ENCODE results near the gene HERC2. TPM values are rescaled to one million over a fixed set of nuclear protein-coding genes. Genes with fewer than 3 reads are reported as not detected.
"Not testable (repeated sequence)": the region's sequence is repeated elsewhere in the genome, so short reads cannot be mapped to it uniquely, and the experiment has no call there.

The HERC2 gene
- total RNA-seq, 1 experiment from 2014 or later: 33.1 TPM

DNA sequence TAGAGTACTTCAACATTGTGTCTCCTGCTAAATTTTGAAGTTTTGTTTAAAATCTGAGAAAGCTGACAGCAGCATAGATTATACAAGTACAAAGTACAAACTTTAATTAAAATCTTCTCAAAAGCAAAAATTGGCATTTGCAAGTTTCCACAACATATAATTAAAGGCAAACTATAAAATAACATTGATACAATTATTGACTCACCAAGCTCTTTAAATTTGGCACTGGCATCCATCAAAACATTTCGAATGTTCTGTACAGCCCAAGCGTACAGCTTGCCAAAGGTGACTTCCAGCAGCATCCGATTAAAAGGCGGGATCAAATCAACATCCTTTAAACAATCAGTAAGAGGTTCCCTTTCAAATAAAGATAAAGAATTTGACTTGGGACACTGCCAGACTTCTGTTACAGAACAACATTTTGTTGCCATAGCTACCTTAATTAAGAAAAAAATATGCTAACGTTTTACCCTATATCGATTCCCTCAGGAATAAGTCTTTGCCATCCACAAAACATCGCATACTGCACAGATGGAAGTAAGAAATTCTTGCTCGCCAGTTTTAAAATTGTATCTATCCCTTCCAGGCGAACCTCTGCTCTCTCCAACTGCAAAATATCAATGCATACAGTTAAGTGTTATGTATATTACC is 92.9 kb downstream of the HERC2 start:
- DNase-seq (ENCODE audit: low read depth): not testable (repeated sequence)

DNA sequence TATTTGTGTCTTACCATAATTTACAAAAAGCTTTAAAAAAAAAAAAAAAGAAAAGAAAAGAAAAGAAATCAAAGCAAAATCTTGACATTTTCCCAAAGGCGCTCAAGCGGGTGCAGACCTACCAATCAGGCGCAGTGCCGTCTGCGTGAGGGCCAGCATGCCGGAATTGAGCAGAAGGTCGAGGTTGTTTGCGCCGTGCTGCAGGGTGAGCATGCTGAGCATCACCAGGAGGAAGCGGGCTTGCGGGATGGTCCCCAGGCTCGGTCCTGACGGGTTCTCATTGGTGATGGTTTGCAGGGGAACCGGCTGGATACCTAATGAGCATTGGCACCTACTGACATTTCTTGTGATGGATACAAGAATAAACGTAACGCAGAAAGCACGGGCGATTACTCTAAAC is 93.9 kb downstream of the HERC2 start:
- no peak for DNase-seq (ENCODE audit: low read depth)

DNA sequence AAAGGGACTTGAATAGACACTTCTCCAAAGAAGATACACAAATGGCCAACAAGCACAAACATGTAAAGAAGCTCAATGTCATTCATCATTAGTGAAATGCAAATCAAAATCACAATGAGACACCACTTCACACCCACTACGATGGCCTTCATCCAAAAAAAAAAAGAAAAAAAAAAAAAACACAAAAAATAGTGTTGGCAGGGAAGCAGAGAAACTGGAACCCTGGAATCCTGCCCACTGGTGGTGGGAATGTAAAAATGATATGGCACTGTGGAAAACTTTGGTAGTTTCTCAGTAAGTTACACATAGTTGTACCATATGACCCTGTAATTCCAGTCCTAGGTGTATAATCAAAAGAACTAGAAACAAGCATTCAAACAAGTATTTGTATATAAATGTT is 94.7 kb downstream of the HERC2 start:
- DNase-seq (ENCODE audit: low read depth): not testable (repeated sequence)

DNA sequence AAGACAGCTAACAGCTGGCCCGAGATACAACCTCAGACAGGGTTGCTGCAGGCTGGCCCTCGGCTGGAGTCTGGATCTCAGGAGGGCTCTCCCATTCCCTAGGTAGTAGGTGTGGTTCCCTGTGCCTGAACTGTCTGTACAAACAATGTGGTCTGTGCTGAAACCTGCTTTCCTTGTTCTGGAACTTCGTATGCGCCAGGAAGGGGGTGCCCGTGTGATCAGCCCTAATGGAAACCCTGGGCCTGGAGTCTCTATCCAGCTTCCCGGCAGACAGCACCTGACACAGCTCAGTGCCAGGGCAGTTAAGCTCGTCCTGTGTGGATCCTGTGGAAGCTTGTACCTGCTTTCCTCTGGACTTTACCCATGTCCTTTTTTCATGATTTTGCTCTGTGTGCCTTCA is 99.4 kb downstream of the HERC2 start:
- not testable (repeated sequence) for DNase-seq (ENCODE audit: low read depth)

DNA sequence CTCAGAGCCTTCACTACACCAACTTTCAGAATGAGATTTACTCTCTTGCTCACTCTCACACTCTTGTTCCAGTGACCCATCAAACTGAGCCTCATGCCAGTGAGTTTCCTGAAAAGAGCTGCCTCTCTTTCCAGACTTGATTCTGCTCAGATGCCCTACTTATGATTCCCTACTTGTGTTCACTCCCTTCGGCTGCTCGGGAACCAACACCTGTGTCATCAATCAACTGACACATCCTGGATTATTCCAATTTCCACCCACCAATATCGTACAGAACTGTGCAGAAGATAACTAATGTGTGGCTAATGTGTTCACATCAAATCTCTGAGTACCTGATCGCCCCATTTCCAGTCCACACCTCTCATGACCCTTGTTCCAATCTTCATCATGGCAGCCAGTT is 100.3 kb downstream of the HERC2 start:
- not testable (repeated sequence) for DNase-seq (ENCODE audit: low read depth)

DNA sequence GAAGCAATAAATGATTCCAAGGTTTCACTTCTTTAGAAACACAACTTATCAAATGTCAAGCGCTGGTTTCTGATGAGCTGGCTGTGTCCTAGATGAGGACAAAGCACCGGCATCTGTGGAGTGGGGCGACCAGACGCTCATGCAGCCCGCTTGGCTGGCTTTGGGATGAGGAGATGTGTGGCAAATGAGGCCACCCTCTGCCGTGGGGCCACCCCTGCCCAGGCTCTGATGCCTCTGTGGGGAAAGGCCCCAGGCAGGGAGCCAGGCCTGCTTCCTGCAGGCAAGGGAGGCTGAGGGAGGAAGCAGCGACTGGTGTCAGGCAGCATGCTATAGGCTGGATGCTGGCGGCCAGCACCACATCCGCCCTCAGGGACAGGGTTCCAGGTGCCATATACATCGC is 102.9 kb downstream of the HERC2 start:
- DNase-seq (ENCODE audit: low read depth): no peak

DNA sequence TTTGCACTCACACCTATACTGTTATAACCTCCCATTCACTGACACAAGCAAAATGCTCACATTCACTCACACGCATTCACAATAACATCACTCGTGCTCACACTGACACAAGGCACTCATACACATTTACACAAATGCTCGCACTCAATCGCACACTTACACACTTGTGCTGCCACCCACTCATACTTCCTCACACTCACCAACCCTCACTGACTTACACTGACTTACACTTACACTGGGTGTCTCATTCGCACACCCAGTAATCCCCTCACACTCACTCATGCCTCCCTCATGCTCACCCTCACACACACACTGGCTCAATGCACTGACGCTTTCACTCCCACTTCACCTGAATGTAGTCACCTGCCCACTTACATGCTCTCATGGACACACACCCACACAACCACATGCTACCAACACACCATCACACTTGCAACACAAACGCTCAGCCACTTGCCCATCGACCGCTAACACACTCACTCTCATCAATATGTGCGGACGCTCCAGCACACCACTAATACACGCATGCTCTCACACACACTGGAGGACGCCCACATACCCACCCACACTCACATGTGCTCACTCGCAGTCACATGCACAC is 104.9 kb downstream of the HERC2 start:
- DNase-seq (ENCODE audit: low read depth): not testable (repeated sequence)

DNA sequence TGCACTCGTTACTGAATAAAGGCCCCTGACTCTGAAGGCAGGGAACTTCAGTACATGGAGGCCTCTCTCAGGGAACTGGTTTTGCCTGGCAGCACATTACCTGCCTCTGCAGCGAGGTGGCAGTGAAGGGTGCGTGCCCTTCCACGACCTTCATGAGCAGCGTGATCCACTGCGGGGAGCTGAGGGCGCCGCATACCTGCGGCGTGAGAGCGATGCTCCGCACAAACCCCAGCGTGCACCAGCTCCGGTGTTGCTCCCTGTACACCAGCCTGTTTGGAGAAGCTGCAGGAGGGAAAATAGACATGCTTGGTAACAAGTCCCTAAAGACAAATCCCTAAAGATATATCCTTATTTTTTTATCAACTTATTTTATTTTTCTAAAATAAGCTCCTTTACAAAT is 106.5 kb downstream of the HERC2 start:
- DNase-seq (ENCODE audit: low read depth): not testable (repeated sequence)

DNA sequence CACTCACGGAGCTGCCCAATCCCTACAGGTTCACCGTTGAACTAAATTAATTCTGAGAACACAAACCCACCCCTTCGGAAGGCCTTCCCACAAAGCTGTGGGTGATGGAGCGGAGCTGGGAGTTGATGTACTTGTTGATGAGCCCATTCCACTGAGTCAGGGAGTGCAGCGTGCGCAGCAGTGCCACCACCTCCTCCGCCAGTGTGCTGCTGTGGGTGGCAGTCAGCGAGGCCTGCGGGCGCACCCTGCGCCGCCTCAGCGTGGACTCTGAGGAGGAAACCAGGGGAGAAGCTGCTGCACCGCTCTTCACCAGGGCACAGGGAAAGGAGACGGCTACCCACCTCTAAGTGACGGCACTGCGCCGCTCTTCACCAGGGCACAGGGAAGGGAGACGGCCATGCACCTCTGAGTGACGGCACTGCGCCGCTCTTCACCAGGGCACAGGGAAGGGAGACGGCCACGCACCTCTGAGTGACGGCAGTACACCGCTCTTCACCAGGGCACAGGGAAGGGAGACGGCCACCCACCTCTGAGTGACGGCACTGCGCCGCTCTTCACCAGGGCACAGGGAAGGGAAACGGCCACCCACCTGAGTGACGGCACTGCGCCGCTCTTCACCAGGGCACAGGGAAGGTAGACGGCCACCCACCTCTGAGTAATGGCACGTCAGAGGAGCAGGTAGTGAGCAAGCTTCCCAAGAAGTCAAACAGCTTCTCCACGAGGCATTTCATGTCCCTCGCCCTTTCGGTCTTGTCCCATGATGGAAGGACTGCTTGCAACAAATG is 107.8 kb downstream of the HERC2 start:
- not testable (repeated sequence) for DNase-seq (ENCODE audit: low read depth)

DNA sequence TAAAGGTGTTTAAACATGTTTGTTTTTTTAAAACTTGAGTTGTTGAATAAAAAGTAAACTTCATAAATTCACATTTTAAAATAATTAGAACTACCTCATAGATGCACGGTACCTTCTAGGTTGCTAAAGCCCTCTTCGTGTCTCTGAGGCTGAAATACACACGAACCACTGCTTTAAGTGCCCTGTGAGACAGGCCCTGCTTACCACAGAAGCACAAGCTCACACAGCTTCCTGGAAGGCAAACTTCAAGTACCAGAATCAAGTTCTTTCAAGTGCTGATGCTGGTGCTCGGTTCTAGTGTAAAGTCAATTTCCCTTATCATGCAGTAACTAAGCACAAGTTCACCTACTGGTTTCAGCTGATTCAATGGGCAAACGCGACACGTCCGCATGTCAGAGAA is 108.6 kb downstream of the HERC2 start:
- not testable (repeated sequence) for DNase-seq (ENCODE audit: low read depth)

DNA sequence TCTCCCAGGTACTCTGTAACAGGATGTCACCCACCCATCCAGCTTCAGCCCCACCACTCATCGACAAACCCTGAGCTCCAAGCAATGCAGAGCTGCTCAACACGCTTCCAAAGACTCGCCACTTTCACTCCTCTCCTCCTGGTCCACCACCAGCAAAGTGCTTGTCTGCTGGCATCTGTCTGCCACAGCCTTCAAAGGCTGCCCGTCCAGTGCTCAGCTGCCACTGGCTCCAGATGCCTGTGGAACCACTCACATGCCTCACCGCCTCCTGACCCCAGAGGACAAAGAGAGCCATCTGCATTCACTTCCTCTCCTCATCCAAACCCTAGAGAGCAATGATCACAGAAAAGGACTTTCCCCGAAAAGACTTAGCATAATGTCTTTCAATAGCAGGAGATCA is 113.4 kb downstream of the HERC2 start:
- DNase-seq (ENCODE audit: low read depth): no peak

DNA sequence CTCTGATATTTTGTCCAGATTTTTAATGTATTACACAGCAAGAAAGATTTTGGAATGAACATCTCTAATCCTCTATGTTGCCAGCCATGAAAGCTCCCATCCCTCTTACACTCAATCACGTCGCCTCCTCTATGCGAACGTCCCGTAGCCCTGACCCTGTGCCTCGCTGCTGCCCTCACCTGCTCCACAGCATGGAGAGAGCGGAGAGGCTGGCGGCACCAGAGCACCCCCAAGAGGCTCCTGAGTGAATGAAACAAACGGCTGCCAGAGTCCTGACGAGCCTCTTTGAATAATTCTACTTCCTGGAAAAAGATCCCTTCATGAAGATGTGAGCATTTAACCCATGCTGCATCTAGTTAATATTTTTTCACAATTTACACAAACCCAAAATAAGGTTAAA is 116.3 kb downstream of the HERC2 start:
- DNase-seq (ENCODE audit: low read depth): not testable (repeated sequence)

DNA sequence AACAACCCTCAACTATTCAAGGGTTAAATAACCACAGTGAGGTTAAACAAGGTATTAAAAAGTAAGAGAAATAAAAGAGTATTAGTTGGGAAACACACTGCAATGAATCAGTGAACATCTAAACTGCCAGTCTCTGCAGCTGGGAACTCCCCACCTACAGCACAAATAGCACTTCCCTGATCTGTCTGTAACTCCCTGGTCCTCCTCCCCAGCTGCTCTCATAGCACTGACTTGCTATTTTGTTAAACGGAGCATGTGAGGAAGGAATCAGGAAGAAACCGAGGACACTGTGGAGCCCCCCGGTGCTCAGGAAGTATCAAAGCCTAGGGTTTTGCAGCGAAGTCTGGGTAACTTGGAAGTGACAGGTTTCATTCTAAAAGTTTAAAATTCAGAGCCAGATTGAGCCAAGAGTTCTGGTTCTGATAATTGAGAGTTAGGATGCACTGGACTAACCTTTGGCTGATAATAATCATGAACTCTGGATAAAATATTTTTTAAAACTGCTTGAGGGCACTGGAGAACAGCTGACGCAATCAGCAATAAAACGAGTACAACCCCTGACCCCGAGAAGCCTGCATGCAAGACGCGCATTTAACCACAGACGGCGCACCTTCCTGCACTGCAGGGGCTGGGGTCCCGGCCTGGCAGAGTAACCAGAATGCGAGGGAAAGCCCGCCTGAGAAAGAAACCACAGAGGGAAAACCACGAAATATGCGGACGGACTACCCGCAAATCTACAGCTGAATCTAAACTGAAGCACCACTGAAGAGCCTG is 118.7 kb downstream of the HERC2 start:
- DNase-seq (ENCODE audit: low read depth): not testable (repeated sequence)

DNA sequence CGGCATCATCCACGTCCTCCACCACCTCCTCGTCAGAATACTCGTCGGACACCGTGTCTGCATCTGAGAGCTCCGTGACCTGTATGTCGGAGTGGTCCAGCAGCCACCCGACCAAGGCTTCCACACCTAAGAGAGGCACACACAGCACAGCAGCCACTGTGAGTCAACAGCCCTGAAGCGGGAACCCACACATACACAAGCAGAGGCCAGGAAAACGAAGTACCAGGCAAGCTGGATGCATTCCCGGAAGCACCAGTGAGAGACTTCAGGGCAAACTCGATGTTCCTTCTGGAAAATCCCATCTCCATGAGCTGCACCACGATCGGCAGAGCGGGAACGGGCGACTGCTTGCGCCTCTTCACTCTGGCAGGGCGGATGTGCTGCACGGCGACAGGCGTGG is 119.9 kb downstream of the HERC2 start:
- DNase-seq (ENCODE audit: low read depth): not testable (repeated sequence)

DNA sequence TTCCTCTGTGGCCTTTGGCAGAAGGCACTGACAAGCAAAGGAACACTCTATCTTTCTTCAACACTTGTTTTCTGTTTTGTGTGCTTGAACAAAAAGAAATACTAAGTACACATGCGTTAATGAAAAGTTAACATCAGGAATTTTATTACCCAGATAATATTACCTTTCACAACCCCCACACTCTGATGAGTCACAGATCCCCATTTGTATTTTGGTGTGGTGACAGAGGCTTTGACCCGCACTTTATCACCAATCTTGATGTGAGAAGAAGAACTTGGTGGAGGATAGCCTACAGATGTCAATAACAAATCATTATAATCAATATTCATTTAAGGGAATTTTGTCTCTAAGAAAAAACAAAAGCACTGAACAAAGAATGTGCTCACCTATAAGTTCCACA is 123.8 kb downstream of the HERC2 start:
- DNase-seq (ENCODE audit: low read depth): not testable (repeated sequence)

DNA sequence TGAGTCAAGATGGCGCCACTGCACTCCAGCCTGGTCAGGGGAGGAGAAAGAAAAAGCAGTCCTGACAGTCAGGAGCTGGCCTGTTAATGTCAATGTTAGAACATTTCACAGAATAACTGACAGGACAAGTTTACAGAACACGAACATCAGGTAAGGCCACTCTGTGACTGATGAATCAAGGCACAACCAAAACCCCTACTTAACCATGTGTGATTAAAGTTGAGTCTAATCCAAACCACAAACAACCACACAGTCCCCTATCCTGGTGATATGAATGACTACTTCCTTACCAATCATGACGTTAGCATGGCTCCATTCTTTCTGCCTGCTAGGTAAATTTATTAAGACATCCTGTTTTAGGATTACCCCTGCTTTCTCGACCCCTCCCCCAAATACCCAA is 124.3 kb downstream of the HERC2 start:
- DNase-seq (ENCODE audit: low read depth): not testable (repeated sequence)

DNA sequence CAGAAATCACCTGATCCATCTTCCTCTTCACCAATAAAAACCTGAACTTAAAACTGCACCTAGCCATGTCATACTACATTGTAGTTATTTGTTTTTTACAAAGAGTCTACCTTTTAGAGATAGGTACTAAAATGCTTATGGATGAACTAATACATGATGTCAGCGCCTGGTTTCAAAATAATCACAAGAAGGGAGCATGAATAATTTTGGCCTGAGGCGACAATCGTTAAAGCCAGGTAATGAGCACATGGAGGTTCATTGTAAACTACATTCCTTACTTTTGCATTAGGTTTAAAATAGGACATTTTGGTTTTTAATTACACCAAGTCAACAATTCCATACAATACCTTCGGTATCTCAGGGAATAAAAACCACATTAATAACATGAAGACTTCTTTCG is 125.4 kb downstream of the HERC2 start:
- not testable (repeated sequence) for DNase-seq (ENCODE audit: low read depth)

DNA sequence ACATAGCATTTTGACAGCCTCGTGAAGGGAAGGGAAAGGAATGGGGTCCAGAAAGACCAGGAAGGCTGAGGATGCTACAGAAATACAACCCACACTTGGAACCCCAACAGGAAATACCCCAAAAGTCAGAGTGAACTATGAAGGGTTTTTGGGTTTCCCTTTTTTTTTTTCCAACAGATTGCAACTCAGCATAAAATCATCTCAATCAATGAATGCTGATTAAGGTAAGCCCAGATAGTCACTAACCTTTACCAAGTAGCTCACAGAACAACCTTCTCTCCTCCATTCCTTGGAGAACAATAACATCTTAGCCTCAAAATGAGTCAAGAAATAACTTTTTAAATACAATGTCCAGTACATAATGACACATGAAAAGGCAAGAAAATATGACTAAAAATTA is 129.2 kb downstream of the HERC2 start:
- DNase-seq (ENCODE audit: low read depth): no peak

DNA sequence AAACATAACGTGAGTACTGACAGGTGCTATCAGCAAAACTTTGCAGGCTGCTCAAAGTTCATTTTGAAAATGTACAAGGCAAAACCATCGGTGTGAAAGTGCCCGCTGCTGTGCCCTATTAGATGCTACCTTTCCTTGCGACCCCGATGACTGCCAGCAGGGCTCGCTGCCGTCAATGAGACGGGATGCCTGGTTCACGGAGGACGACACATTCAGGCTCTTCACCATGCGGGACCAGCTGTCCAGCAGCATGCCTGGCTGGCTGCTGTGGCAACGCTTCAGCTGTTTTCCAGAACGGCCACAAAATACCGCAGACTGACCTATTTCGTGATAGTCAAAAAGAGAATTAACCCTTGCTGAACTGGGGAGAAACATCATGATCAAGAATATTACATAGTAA is 130.1 kb downstream of the HERC2 start:
- no peak for DNase-seq (ENCODE audit: low read depth)

DNA sequence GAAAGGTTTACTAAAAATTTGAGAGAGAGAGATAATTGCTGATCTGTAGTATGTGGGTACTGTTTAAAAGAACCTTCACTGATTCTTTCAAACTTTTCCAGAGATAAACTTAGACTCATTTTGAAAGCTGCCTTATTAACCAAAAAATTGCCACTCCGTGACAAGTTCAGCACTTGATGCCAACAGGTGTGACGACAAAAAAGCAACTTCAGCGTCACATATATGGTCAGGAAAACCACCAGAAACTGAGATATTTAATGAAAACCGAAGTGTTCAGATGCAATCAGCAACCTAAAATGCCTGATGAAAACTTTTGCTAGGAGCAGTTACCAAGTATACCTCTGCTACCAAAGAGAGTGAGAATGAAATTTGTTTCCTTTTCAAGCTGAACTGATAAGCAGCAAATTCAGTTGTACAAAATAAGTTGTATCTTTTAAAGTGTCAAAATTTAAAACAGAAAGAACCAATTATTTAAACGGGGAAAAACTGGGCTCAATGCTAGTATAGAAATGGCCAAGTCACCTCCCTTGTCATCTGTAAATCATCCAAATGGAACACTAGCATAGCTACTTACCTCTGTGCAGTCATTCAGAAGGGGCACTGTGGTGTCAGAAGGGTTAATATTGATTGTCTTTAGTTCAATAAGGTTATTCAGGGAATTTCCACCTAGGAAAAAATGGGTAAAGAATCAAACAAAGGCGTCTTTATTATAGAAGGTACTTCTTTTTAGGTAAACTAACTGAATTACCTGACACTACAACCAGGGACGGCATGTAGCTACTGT is 131.4 kb downstream of the HERC2 start:
- no peak for DNase-seq (ENCODE audit: low read depth)

Data from HT1080 (cell line).